Measurements from ENCODE around the gene RGS10.

DNA sequence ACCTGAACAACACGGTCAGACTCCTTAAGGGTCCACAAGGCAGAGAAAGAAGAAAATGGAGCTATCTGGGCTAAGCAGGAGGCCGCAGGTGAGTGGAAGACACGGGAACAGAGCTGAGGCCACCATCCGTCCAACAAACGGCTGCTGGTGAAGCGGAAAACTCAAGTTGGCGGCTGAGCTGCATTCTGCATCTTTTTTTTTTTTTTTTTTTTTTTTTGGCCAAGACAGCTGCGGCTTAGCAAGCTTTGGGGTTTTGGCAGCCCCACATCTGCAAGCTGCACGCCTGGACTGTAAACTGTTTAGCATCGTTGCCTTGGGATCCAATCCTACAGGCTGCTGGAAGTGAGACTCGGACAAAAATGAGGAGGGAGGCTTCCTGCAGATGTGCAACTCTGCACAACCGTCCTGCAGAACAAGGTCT, 37.4 kb downstream of the RGS10 start:
- TF ChIP-seq EZH2 (IDR thresholded peaks at IDR 0.05; ENCODE audit: insufficient read depth, poor library complexity, severe bottlenecking) (no peak), EZH2phosphoT487 (IDR thresholded peaks at IDR 0.05; ENCODE audit: insufficient read depth, low read depth) (no peak)

Measured in GM23248 (cell line).